GM12865 (cell line): Measurements from ENCODE around the gene SLC7A10.
"Not testable (repeated sequence)": the region's sequence is repeated elsewhere in the genome, so short reads cannot be mapped to it uniquely, and the experiment has no call there.

ENCODE experiments used
- DNase-seq: peaks from one replicate; pipeline ENCODE4 v3.0.0; 2010; ENCODE audit warnings: low read depth
- H3K4me3 ChIP-seq: 2 replicates; pipeline ENCODE4 v1.5.1; 2011; ENCODE audit warnings: mild to moderate bottlenecking, low read depth, low read length, control low read depth
- TF ChIP-seq, protein P1 (sequence below): IDR thresholded peaks from 2 replicates; pipeline ENCODE4 v1.5.1; 2011; ENCODE audit warnings: low read length, control low read depth, low read depth, inconsistent platforms; ENCODE audit not compliant: insufficient read depth; ENCODE audit errors: missing control alignments

Gene SLC7A10

DNA sequence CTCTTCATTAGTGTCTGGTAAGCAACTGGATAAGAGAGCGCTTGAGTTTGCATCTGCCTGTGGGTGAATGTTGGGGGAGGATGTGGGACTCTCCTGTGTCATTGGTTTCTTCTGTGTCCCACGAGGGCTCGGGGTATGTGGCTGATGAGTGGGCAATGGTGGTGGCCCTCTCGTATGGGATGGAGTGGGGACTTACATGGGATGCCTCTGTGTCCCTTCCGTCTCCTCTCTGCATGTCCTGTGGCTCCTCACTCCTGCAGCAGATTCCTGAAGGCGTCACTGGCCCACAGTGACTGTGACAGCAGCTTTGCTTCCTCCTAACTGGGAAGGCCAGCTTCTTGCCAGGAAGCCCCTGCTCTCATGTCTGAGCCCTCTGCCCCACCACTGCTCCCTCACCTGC is 34.1 kb downstream of the SLC7A10 start:
- DNase-seq: no peak
- H3K4me3 ChIP-seq: no peak overlapping the region
- TF ChIP-seq, protein P1, sequence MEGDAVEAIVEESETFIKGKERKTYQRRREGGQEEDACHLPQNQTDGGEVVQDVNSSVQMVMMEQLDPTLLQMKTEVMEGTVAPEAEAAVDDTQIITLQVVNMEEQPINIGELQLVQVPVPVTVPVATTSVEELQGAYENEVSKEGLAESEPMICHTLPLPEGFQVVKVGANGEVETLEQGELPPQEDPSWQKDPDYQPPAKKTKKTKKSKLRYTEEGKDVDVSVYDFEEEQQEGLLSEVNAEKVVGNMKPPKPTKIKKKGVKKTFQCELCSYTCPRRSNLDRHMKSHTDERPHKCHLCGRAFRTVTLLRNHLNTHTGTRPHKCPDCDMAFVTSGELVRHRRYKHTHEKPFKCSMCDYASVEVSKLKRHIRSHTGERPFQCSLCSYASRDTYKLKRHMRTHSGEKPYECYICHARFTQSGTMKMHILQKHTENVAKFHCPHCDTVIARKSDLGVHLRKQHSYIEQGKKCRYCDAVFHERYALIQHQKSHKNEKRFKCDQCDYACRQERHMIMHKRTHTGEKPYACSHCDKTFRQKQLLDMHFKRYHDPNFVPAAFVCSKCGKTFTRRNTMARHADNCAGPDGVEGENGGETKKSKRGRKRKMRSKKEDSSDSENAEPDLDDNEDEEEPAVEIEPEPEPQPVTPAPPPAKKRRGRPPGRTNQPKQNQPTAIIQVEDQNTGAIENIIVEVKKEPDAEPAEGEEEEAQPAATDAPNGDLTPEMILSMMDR: no peak

DNA sequence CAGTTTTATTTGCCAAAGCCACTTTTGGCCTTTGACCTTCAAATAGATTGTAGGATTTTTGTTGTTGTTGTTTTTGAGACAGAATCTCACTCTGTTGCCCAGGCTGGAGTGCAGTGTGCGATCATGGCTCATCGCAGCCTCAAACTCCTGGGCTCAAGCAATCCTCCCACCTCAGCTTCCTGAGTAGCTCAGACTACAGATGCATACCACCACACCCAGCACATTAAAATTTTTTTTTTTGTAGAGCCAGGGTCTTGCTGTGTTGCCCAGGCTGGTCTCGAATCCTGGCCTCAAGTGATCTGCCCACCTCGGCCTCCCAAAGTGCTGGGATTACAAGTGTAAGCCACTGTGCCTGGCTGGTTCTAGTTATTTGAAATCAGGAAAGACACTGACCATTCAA is 34.6 kb downstream of the SLC7A10 start:
- not testable (repeated sequence) for H3K4me3 ChIP-seq, DNase-seq

DNA sequence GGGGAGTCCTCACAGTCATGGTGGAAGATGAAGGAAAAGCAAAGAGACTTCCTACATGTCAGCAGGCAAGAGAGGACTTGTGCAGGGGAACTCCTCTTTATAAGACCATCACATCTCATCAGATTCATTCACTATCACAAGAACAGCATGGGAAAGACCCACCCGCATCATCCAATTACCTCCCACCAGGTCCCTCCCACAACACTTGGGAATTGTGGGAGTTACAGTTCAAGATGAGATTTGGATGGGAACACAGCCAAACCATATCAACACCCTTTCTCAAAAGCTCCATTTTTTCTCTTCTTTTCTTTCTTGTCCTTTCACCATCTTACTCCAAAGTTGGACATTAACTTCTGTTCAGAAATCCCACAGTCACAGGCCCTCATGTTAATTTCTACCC is 36.2 kb downstream of the SLC7A10 start:
- no peak for DNase-seq
- TF ChIP-seq, protein P1: no peak
- no peak overlapping the region for H3K4me3 ChIP-seq

DNA sequence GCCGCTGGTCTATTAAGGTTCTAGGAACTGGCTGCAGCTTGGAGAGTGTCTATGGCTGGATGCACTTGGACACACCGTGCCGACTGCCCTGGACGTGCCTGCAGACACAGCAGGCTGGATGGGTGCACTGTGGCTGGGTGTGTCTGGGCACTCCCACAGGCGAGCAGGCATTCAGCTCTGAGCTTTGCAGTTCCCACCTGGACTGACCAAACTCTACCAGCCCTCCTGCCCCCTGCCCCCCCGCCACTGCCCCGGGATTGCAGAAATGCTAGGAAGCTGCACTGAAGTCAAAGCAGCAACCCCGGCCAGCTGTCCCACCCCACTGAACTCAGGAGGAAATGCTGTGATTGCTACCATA is 38.5 kb downstream of the SLC7A10 start:
- no peak overlapping the region for H3K4me3 ChIP-seq
- no peak for DNase-seq
- TF ChIP-seq, protein P1: no peak

DNA sequence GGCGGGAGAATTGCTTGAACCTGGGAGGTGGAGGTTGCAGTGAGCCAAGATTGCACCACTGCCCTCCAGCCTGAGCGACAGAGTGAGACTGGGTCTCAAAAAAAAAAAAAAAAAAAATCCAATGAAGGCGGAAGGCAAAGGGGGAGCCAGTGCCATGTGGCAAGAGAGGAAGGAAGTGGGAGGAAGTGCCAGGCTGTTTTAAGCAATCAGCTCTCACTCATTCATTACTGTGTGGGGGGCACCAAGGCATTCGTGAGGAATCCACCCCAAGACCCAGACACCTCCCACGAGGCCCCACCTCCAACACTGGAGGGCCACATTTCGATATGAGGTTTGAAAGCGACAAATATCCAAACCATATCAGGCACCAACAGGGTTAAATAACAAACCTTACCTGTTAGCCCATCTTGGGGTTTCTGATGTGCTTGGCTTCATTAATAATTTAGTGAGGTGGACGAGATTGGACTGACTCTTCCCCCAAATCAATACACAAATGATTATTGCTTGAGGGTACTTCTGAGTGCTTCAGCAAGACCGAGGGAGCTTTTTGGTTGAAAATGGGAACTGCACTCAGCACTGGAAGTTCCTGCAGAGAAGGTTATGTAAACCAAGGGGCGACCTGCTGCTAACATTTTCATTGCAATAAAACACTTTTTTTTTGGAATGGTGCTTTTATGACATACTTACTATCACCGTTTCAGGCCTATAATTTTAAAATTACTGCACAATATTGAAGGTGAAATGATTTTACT is 39.0 kb downstream of the SLC7A10 start:
- no peak overlapping the region for H3K4me3 ChIP-seq
- DNase-seq: no peak
- TF ChIP-seq, protein P1: no peak

DNA sequence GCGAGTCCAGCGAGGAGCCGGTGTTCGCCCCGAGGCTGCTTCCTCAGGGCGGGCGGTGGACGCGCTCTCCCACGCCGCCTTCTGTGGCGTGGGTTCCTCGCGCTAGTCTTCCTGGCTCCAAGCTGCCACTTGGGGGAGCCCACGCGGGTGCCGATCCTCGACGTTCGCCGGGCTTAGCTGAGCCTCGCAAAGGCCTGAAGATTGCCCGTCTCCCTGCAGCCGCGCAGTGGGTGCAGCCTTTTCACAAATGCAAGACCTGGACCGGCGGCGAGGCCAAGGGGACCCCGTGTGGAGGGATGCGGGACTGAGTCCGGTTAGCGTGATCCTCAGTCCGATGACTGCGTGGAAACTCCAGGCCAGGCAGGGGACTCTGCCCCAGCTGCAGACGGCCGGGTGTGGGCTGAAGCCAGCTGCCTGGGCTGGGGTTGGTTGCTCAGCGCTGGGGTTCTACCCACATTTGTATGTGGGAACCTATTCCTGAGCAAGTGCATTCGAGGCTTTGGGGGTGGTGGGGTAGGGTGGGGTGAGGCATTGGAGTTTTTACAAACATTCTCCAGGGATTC is 48.2 kb downstream of the SLC7A10 start:
- H3K4me3 ChIP-seq: peak overlapping the region; percentile 46
- DNase-seq: no peak
- TF ChIP-seq, protein P1: peak; percentile 26

DNA sequence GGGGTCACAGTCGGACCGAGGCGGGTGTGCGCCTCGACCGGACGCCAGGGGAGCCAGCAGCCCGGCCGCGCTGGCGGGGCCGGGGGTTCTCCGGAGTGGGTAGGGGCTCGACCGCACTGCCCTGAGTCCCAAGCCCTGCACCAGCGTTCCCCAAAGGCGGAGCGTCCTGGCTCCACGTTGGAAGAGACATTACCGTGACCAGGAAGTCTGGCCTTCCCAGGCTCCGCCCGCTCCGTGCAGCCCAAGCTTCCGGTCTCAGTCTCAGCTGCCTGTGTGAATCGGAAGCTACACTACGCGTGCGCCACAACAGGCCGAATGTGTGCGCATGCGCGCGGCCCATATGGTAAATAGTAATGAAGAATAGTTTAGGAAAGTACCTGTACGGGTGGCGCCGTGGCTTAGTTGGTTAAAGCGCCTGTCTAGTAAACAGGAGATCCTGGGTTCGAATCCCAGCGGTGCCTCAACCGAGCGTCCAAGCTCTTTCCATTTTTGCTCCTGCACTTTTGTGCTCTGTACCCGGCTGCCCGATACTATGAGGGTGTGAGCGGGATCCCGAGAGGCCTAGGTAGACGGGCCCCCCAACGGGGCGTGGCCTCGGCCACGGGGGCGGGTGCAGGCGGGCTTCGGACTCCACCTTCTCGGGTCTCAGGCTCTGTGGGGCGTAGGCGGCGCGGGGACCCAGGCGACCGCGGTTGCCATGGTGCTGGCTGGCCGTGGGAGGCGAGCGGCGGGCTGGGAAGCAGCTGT is 48.8 kb downstream of the SLC7A10 start:
- TF ChIP-seq, protein P1: peak; percentile 34
- H3K4me3 ChIP-seq: peak overlapping the region; percentile 75
- DNase-seq: peak; percentile 99
